Activated naive CD8-positive, alpha-beta T cell treated with anti-CD3 and anti-CD28 coated beads, Interleukin-2, amount 50 U/mL, for 16 hours (primary cell): ENCODE measurements around the gene FOXN1.
"Not testable (repeated sequence)": the region's sequence is repeated elsewhere in the genome, so short reads cannot be mapped to it uniquely, and the experiment has no call there.

ENCODE experiments used
- DNase-seq: peaks from one replicate; pipeline ENCODE4 v3.0.0-alpha.2; 2020; ENCODE audit warnings: low read depth, low spot score

Gene FOXN1

DNA sequence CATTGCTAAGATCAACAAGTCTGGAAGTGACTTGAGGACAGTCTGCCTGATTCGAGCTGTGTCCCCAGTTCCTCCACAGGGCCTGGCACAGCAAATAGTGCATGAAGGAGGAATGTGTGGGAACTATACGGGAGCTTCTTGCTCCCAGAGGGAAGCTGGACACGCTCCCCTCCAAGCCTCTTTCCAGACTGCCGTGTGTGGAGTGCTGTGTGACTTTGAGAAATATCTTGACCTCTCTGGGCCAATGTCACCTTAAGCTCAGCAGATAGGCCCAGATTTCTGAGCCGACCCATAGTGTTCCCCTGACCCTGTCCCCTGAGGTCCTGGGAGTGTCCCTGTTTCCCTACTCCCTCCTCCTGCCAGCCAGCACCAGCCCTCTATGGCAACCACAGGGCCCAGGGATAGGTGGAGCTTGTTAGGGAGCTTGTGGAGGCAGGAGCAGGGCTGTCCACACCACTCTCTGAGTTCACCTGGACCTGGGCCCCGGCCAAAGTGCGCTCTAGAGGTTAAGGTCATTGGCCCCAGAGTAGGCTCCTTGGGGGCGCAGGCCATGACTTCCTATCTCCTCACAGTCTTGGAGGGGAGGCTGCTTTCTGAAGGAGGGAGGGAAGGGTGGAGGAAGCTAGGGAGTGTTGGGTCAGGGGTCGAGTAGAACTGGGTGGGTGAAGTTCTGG lies 6.3 kb upstream of the FOXN1 start:
- DNase-seq = no peak

DNA sequence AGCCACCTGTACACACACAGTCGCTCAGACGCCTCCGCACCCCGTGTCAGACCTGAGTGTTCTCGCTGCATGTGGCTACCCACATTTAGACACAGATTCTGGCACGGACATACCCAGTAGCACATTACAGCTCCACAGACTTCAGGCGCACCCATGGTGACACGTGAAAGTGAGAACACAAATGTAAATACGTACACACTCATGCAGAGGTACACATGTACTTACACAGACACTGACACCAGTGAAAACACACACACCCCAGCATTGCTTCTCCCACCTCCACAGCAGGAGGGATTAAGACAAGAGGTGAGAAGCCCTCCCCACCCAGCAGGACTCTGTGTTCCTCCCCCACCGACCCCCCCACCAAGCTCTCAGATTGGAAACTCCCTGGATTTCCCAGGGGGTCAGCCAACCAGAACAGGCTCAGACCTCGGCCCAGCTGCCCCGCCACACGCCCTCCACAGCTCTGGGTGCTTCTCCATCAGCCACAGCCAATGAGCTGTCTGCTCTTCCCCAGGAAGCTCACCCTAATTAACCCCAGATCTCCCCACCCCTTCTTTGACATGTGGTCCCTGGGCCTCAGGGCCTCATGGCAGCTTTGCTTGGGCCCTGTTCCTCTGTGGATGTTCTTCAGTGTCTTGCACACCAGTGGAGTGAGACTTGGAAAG lies 5.3 kb upstream of the FOXN1 start:
- DNase-seq = no peak

DNA sequence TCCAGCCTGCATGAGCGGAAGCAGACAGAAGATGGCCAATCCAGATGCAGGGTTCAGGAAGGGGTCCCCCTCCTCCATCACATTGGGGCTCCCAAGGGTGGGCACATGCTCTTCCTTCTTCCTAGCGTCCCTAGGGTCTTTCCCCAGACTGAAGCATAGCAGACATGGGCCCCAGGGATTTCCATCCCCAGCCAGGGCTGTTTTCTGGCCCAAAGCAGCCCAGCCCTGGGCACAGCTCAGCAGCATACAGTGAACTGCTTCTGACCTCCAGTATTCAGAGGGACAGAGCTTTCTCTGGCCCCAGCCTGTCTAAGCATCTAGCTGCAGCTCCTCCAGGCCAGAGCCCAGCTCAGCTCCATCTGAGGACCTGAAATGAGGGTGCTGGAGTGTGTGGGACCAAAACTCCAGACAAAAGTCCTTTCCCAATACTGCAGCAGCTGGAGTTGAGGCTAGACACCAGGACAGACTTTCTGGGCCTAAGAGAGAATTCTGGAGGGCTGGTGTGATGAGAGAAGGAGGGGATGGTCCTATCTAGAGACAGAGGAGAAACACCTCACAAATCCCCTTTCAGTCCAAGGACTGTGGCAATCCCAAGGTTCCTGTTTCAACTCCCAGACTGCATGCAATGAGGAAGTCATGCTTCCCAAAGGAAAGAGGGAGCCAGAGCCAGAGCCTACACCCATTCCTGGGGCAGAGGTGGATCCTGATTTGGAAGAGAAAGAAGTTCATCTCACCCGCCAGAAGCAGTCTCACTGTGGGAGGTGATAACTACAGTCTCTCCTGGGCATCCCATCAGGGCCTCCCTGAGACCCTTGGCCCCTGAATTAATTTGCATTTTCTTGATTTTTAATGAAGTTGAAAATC lies 4.5 kb upstream of the FOXN1 start:
- no peak for DNase-seq

- DNase-seq = no peak
Measured at GRCh38 chr17:28503420-28503819, 2.7 kb upstream of the FOXN1 start.

- DNase-seq = no peak
Measured at GRCh38 chr17:28506763-28507487, 777 bp downstream of the FOXN1 start.

DNA sequence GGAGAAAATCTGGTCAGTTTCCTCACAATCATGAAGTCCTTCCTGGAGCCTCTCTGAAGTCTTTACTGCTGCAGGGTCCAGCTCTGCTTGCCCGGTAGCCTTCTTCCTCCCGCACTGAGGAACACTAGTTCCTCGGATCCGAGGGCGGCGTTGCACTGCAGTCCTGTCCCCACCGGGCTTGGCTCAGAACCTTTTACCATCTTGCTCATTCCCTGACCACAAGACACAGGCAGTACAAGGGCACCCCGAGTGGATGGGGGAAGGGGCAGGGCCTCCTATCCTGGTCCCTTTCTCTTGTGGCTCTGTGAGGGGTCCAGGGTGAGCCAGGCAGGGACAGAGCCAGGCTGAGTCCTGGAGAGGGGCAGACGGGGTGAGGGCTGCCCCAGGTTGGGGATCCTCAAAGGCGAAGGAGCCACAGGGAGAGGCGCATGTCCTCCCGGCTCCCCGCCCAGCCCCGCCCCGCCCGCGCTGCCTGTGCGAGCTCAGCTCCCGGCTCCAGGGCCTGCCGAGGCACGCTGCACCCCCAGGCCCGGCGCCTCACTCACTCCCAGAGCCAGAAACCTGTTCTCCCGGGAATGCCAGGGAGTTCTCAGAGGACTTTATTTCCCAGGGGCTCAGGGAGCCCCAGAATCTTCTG lies 1.5 kb downstream of the FOXN1 start:
- DNase-seq = no peak

DNA sequence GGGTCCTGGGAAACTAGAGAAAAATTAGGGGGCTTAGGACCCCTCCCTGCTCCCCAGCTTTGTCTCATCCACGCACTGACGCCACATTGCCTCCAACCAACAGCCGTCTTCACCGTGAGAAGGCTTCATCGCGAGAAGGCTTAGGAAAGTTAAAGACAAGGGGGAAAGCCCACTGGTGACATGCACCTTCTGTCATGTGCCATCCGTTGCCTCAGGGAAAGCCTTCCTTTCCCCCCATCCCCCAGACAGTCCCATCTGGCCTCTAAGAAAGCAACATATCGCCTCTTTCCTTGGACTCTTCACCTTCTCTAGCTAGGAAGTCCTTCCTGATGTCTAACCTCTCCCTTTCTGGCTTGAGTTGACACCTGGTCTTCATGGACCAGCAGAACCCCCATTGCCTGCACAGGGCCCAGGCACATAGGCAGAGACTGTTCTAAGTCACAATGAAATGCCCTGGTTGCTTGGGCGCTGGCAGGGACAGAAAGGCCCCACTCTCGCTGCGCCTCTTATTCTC lies 2.1 kb downstream of the FOXN1 start:
- no peak for DNase-seq

DNA sequence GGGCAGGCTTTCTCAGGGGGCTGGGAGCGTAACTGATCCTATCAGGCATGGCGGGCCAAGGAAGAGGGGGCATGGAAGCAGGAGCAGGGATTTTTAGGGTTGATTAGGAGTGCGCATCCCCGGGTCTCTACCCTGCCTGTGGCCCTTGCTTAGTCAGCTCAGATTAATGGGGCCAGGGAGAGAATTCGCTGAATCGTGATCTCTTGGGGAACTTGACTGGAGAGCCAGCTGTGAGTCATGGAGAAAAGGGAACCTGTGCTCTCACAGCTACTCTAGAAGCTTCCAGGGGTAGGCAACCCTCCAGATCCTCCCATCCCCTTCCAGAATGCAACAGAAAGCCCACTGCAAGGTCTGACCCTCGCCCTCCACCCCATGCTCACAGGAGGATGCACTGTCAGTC lies 3.6 kb downstream of the FOXN1 start:
- no peak for DNase-seq

GRCh38 chr17:28511858-28512461 lies 5.8 kb downstream of the FOXN1 start:
- no peak for DNase-seq

- no peak for DNase-seq
Measured at GRCh38 chr17:28513476-28513875, 7.3 kb downstream of the FOXN1 start.

DNA sequence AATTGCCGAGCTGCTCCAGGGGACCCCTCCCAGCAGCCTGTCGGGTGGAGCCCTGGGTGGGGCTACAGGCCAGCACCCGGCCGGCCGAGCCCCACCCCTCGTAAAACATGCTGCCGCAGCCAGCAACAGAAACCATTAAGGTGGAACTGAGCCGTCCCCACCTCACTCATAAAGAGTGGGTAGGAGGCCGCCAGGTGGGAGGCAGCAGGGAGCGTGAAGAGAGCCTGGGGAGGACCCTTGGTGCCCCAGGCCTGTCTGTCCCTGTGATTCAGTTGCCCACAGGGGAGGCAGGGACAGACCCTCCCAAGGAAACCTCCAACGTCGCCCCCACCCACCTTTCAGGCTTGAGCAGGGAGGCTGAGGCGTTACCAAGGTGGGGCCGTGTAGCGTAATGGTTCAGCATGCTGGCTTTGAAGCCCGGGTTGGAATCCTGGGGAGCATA lies 8.4 kb downstream of the FOXN1 start:
- DNase-seq = no peak

DNA sequence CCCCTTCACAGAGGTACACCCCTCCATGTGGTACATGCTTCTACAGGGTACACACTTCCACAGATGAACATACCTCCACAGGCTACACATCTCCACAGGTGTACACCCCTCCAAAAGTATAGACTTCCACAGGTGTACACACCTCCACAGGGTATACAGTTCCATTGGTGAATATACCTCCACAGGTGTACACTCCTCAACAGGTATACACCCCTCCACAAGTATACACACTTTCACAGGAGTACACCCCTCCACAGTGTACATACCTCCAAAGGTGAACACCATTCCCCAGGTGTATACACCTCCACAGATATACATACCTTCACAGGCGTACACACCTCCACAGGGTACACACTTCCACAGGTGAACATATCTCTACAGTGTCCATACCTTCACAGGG lies 9.4 kb downstream of the FOXN1 start:
- no peak for DNase-seq

DNA sequence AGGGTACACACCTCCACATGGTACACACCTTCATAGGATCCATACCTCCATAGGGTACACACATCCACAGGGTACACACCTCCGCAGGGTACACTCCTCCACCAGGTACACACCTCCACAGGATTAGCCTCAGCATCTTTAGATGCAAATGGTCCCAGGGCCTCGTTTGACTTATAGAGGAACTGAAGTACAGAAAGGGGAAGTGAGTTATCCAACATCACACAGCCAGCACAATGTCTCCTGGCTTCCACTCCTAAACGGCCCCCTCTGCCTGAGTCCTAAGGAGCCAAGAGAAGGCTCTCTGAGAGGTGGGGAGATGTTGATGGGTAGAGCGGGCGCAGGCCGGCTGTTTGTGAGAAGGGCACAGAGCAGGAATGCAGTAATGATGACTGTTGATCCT lies 12.0 kb downstream of the FOXN1 start:
- no peak for DNase-seq

DNA sequence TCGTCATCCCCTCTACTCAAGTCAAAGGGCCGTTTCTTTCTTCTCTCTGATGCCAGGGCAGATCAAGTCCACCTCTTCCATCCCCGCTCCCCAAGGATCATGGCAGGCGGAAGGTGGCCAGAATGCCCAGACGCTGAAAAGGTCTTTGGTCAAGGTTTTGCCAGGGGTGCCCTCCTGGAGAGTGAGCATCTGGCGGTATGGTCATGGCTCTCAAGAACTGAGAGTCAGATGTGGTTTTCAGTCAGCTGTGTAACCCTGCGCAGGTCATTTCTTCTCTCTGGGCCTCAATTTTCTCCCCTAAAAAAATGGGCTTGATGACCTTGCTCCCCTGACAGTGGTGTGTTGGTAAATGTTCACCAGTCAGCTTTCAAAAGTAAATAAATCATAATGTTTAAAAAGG lies 12.4 kb downstream of the FOXN1 start:
- no peak for DNase-seq

- DNase-seq = no peak
Measured at GRCh38 chr17:28519236-28519635, 13.1 kb downstream of the FOXN1 start.

DNA sequence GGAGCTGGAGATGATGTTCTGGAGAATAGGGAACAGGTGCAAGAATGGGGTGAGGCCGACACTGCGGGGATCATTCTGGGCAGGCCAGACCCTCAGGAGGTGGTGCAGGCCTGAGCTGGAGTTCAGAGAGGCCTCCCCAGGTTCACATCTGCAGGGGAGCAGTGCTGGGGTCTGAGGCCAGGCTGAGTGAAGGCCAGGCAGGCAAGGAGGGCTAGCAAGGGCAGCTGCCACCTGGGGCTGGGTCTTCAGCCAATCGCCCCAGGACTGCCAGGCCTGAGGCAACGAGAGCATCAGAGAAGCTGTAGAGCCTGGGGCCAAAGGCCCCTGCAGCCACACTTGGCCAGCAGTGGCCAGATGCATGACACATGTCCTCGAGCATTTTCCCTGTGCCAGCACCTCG lies 14.5 kb downstream of the FOXN1 start:
- no peak for DNase-seq

DNA sequence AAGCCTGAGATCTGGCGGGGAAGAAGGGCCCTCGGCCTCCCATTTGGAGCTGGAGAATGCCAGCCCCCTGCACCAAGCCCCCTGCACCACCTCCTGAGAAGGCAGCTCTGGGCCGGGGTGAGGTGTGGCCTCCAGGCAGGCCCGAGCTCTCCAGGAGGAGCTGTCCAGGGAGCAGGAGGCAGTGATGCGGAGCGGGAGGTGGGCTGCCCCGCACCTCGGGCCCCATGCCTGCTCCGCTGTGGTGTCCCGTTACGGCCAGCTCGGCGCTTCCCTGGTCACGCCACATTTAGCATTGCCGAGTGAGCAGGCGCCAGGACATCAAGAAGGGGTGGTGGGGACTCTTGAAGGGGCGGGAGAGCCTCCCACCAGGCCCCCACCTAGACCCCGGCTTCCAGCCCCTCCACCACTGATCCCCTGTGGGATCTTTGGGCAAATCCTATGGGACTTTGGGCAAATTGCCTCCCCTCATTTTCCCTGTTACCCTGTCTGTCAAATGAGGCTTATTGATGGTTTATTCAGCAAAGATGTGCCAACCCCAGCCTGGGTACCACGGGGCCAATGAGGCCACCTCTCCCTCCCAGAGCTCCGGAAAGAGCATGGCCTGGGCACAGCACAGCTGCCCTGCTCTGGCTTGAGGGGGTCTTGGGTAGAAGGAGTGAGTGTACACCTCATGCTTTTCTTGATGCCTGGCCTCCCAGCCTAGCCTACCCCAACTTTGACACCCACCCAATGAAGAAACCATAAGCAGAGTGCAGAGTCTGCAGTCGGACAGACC lies 15.3 kb downstream of the FOXN1 start:
- DNase-seq = no peak

GRCh38 chr17:28522281-28522680 lies 16.1 kb downstream of the FOXN1 start:
- DNase-seq = not testable (repeated sequence)

DNA sequence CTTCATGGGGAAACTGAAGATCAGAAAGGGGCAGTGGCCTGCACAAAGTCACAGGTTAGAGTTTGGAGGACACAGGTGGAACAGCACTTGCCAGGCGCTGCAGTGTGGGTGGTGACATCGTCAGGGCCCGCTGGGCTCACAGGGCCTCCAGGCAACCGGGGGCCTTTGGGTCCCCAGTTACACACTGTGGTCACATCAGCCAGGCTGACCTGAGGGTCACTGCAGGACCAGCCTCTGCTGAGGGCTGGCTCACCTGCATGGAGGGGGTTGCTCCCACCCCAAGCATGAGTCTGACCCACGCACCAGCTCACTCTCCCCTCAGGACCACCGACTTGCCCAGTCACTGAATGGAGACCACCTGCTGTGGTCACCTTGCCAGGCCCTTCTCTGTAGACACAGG lies 17.0 kb downstream of the FOXN1 start:
- no peak for DNase-seq

DNA sequence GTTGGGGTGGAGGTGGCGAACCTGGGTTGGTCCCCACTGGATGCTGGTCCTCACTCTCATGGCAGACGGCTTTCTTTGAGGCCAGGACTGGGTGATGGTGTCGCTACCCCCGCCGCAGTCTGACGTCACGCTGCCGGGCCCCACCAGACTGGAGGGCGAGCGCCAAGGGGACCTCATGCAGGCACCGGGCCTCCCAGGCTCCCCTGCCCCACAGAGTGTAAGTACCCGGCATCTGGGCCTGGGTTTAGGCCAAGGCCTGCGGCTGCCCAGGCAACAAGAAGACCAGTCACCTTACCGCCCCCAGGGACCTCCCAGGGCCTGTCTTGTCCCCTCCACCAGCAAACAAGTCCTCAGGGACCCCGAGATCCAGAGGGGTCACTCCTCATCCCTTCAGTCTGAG lies 17.7 kb downstream of the FOXN1 start:
- no peak for DNase-seq
